Activated CD8-positive, alpha-beta memory T cell treated with anti-CD3 and anti-CD28 coated beads, Interleukin-2, amount 50 U/mL, for 24 hours (primary cell): ENCODE results near the gene MTHFD1L.
"Not testable (repeated sequence)": the region's sequence is repeated elsewhere in the genome, so short reads cannot be mapped to it uniquely, and the experiment has no call there.

Source experiments
- DNase-seq: peaks from one replicate; pipeline ENCODE4 v3.0.0-alpha.2; 2020; ENCODE audit errors: extremely low read depth

The MTHFD1L gene

GRCh38 chr6:151123641-151124040 is 258.1 kb downstream of the MTHFD1L start:
- DNase-seq: not testable (repeated sequence)

GRCh38 chr6:151125242-151125641 is 259.7 kb downstream of the MTHFD1L start:
- not testable (repeated sequence) for DNase-seq

- not testable (repeated sequence) for DNase-seq
Observed at GRCh38 chr6:151125651-151126416, 260.3 kb downstream of the MTHFD1L start.

DNA sequence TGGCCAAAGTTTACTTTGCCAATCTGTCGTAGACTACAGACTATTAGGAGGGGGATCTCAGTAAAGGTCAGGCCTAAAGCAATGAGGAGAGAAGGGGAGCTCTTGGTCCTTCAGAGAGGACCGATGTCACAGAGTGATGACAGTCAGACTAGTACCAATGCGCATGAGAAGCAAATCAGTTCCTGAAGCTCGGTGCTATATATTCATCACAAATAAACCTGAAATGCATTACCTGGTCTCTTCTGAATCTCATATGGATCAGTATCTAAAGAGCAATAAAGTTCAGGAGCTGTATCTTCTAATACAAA is 260.9 kb downstream of the MTHFD1L start:
- not testable (repeated sequence) for DNase-seq

DNA sequence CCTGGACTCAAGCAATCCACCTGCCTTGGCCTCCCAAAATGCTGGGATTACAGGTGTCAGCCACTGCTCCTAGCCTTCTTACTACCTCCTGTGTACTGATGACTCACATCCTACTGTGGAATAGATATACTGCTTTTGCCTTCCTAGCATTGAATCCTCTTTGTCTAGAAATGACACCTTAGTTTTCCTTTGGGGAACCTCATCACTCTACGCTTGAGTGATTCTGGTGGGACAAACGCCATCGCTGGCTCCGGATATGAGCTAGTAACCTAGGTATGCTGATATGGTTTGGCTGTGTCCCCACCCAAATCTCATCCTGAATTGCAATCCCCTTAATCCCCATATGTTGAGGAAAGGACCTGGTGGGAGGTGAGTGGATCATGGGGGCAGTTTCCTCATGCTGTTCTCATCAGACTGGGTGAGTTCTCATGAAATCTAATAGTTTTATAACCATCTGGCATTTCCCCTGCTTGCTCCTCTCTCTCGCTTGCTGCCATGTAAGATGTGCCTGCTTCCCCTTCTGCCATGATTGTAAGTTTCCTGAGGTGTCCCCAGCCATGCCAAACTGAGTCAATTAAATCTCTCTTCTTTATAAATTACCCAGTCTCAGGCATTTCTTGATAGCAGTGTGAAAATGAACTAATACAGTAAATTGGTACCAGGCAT is 261.8 kb downstream of the MTHFD1L start:
- DNase-seq: not testable (repeated sequence)

GRCh38 chr6:151128763-151129370 is 263.4 kb downstream of the MTHFD1L start:
- no peak for DNase-seq

DNA sequence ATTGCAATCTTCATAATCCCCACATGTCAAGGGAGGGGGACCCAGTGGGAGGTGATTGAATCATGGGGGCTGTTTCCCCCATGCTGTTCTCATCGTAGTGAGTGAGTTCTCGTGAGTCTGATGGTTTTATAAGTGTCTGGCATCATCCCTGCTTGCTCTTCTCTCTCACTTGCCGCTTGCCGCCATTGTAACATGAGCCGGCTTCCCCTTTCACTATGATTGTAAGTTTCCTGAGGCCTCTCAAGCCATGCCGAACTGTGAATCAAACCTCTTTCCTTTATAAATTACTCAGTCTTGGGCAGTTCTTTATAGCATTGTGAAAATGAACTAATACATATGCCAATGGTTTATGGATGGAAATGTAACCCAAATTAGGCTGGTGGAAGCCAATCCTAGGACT is 264.8 kb downstream of the MTHFD1L start:
- DNase-seq: no peak

GRCh38 chr6:151131324-151132007 is 266.0 kb downstream of the MTHFD1L start:
- DNase-seq: no peak

- no peak for DNase-seq
Observed at GRCh38 chr6:151136141-151136755, 270.7 kb downstream of the MTHFD1L start.

GRCh38 chr6:151137542-151137941 is 272.0 kb downstream of the MTHFD1L start:
- DNase-seq: no peak

DNA sequence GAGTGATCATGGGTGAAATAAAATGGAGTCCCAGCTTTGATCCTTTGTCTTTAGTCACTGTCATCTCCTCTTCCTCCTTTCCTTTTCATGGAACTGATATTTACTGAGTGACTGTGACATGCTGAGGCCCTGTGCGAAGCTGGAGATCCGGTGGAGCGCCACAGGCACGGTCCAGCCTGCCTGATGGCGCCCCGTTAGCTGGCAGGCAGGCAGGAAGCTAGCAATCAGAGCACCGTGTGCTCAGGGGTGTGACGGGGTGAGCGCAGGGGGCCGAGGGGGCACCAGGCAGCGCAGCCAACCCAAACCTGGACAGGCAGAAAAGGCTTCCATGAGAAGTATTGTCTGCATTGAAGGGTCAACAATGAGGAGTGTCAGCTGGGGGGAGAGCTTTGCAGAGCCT is 274.0 kb downstream of the MTHFD1L start:
- no peak for DNase-seq

DNA sequence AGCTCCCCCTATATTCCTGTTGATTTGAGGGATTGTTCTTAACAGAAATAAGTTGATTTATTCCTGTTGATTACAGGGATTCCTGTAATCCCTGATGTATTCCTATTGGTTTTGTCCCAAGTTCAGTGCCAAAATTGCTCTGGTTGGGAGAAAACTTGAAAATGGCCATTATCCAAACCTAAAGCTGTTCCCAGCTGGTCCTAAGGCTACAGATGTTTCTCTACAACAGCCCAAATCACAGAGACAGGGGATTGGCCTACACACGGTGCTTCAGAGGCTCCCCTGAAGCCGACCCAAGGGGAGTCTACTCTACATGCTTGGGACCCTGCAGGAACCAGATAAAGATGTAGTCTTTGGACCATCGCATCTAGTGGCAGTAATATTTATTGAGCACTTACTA is 275.3 kb downstream of the MTHFD1L start:
- no peak for DNase-seq

DNA sequence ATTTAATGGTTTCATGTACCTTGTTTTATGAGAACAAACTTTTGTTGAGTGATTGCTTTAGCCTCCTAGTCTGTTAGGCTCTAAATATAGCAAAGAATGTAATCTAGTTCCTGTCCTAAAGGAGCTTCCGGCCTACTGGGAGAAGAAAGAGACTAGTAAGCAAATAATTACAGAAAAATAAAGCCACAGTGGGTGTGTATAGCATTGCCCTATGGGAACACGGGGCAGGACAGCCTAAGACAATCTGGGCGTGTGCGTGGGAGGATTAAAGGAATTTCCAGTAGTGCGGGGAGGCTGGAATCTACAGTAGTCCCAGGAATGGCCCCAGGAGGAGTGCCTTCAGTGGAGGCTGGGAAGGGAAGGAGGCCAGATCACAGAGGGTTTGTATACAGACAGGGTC is 276.2 kb downstream of the MTHFD1L start:
- no peak for DNase-seq

GRCh38 chr6:151142676-151143075 is 277.2 kb downstream of the MTHFD1L start:
- no peak for DNase-seq

- DNase-seq: no peak
Observed at GRCh38 chr6:151143337-151143736, 277.8 kb downstream of the MTHFD1L start.

DNA sequence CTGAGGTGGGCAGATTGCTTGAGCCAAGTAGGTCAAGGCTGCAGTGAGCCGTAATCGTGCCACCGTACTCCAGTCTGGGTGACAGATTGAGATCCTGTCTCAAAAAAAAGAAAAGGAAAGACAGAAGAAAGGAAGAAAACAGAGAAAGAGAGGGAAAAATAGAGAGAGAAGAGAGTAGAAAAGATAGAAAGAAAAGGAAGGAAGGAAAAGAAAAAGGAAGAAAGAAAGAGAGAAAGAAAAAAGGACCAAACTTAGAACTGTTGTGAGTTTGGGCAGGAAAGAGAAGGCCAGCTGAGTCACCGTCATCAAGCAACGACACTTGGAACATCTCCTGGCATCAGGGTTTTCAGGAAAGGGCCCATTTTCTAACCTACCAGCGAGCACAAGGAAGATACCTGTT is 278.3 kb downstream of the MTHFD1L start:
- no peak for DNase-seq

DNA sequence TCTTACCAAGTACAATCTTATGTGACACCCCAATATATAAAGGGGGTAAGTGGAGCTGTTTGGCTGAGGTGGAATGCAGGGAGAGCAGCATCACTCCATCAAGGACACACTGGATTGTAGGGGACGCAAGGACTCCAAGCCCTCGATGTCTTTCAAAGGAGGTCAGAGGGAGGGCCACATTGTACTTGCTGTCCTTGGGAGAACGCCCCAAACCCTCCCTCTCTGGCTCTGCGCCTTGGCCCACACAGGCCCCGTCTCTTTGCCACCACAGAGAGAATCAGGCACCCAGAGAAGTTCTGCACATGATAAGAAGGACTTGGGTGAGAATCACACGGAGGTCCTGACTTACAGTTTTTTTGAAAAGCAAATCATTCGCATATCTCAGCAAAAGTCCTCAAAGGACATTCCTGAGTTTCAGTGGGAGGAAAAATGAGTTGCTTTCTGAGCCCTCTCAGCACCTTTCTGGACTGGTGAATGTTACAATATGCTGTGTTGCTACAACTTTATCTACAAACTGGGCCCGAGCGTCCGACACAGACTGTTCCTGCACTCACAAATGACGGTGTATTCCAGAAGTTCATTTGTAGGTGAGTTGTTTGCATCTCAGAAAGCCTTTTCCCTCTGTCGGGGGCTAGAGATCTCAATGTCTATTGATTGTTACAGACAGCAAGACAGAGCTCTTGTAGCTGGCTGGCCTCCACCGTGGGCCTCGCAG is 281.8 kb downstream of the MTHFD1L start:
- DNase-seq: no peak

DNA sequence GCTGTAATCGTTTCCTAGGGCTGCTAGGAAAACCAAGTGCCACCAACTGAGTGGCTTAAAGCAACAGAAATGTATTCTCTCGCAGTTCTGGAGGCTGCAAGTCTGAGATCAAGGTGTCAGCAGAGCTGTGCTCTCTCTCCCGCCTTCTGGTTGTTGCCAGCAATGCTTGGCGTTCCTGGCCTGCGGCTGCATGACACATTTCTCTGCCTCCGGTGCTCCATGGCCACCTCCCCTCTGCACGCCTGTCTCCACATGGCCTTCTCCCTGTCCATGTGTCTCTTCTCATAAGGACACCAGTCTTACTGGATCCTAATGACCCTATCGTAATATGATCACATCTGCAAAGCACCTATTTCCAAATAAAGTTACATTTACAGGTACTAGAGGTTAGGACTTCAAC is 282.6 kb downstream of the MTHFD1L start:
- no peak for DNase-seq

DNA sequence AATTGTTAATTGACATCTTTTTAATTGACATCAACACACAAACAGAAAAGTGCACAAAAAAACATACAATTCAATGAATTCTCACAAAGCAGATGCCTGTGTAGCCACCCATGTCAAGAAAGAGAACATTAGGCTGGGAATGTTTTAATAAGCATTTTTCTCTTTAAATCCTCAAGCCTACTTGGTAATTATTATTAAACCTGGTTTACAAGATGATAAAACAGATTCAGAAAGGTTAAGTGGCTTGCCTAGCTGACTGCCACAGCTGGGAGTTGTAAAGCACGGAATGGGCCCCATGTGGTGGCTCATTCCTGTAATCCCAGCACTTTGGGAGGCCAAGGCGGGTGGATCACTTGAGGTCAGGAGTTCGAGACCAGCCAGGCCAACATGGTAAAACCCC is 284.3 kb downstream of the MTHFD1L start:
- no peak for DNase-seq
